Sigmoid colon (tissue), 4 donors: Measurements from ENCODE around the gene MRPL57.

Source experiments
- CTCF ChIP-seq, 4 experiments: fragments of 450-650 bp in 3 of 4; fragments of 200-600 bp in 1 of 4; IDR thresholded peaks; one replicate each; pipeline ENCODE4 v1.5.1; 2016 to 2019; ENCODE audit warnings: antibody characterized with exemption in 4 of 4, mild to moderate bottlenecking in 3 of 4, moderate library complexity in 2 of 4
- POLR2AphosphoS5 ChIP-seq, 4 donors: sonication (generic); formaldehyde crosslinking; IDR thresholded peaks; one replicate each; pipeline ENCODE4 v1.6.1; 2017; ENCODE audit warnings: antibody characterized with exemption in 4 of 4

GRCh38 chr13:21130116-21130515, 46.3 kb upstream of the MRPL57 start:
- no peak for TF ChIP-seq CTCF (IDR thresholded peaks at IDR 0.05)
- no peak for TF ChIP-seq POLR2AphosphoS5 (IDR thresholded peaks at IDR 0.05)
